Aorta (tissue), 5 donors: ENCODE results near the gene CYFIP1. TPM values are rescaled to one million over a fixed set of nuclear protein-coding genes. Genes with fewer than 3 reads are reported as not detected.

ENCODE experiments used
- ATAC-seq: fragments of 200-7000 bp; cut with Tn5 transposase; one replicate; pipeline ENCODE4 v1.9.1; 2022; ENCODE audit warnings: moderate library complexity; ENCODE audit not compliant: low FRiP score
- DNase-seq, 2 donors: peaks; one replicate each; pipeline ENCODE4 v3.0.0-alpha.2; 2020
- H3K27ac ChIP-seq, 2 donors: one replicate each; pipeline ENCODE4 v1.5.1; 2013; ENCODE audit warnings: low read length in 2 of 2, mild to moderate bottlenecking in 2 of 2, moderate library complexity in 2 of 2, control low read depth in 1 of 2, inconsistent platforms in 1 of 2, low read depth in 1 of 2
- H3K27me3 ChIP-seq, 2 donors: one replicate each; pipeline ENCODE4 v1.6.1; 2013; ENCODE audit warnings: control low read depth in 1 of 2, low read length in 1 of 2, mild to moderate bottlenecking in 1 of 2, moderate library complexity in 1 of 2; ENCODE audit not compliant: insufficient read depth in 2 of 2, control insufficient read depth in 1 of 2
- H3K36me3 ChIP-seq, 2 donors: one replicate each; pipeline ENCODE4 v1.6.1; 2013; ENCODE audit warnings: control low read depth in 1 of 2, low read length in 1 of 2, mild to moderate bottlenecking in 1 of 2; ENCODE audit not compliant: insufficient read depth in 2 of 2, control insufficient read depth in 1 of 2
- H3K4me1 ChIP-seq, 2 donors: one replicate each; pipeline ENCODE4 v1.6.1; 2013; ENCODE audit warnings: low read length in 2 of 2, control low read depth in 1 of 2, mild to moderate bottlenecking in 1 of 2, moderate library complexity in 1 of 2; ENCODE audit not compliant: insufficient read depth in 2 of 2, control insufficient read depth in 1 of 2
- H3K4me3 ChIP-seq, 2 donors: one replicate each; pipeline ENCODE4 v1.5.1; 2013; ENCODE audit warnings: low read length in 2 of 2, control low read depth in 1 of 2, mild to moderate bottlenecking in 1 of 2
- H3K9me3 ChIP-seq: one replicate; pipeline ENCODE4 v1.6.1; 2013; ENCODE audit warnings: mild to moderate bottlenecking, low read length; ENCODE audit not compliant: control insufficient read depth
- WGBS, 2 donors: extraction: QIAGEN DNeasy Blood & Tissue Kit; methylation state at CpG; one replicate each; pipeline ENCODE4 v1.1.7; 2013; 5-methylcytosine and 5-hydroxymethylcytosine counted together
- intact Hi-C, 2 donors: fragments of 100-400 bp; cut with DNase I; formaldehyde crosslinking; loops; one replicate each; pipeline versions ENCODE4 v1.14.2 to v1.15.0; 2022
- polyA plus RNA-seq, 2 donors: library from polyadenylated mRNA; stranded (reverse); fragments of 200-250 nt; gene quantifications; one replicate each; pipeline ENCODE4 v1.2.3, GENCODE V29; 2013
- total RNA-seq, 2 donors: library from RNA; stranded (reverse); fragmentation: NEBNext Ultra II Directional; extraction: Animal tissue kit (Norgen Biotek cat#: 25700); gene quantifications; one replicate each; pipeline ENCODE4 v1.2.1, GENCODE V29; 2021
- donor health status: healthy with polysubstance abuse.
- donor health status: Bipolar disorder and iron deficiency.
- donor health status: DM: no; HTN: no; CAD: no.
- donor health status: DM: no; HTN: no; CAD: no.
- donor health status: DM: yes; HTN: yes; CAD: no.

CYFIP1 gene
- total and polyA plus RNA-seq, 4 donors: 46.5 to 172 (median 104) TPM

GRCh38 chr15:22956257-22956977 lies 23.8 kb downstream of the CYFIP1 start:
- no peak overlapping the region for H3K4me3 ChIP-seq
- no peaks in the 10 kb centered on the region for H3K36me3 ChIP-seq
- peak; percentile 82 to 86 for DNase-seq
- peak overlapping the region; percentile 37 to 61 for H3K27ac ChIP-seq
- no peaks in the 10 kb centered on the region for H3K9me3 ChIP-seq
- intact Hi-C loops: loop anchor here in 1 of 2 donors (10.0 kb wide), 1 partner anchor 172 kb away; the partner anchor contains the start of gene NIPA1
- peak; percentile 68 for ATAC-seq
- no peaks in the 10 kb centered on the region for H3K27me3 ChIP-seq
- H3K4me1 ChIP-seq: peaks cover 0 to 3% of the 10 kb centered on the region in 2 donors
- 0 to 6% methylated on average over 15 to 16 of the region's 16 CpGs for WGBS, 2 donors

GRCh38 chr15:22955544-22956119 lies 24.5 kb downstream of the CYFIP1 start:
- intact Hi-C loops: loop anchor here in 1 of 2 donors (10.0 kb wide), 1 partner anchor 171 kb away; the partner anchor contains the start of gene NIPA1
- peak; percentile 54 to 69 for DNase-seq
- H3K27me3 ChIP-seq: no peaks in the 10 kb centered on the region
- 48 to 53% methylated on average over 6 of the region's 6 CpGs for WGBS, 2 donors
- H3K9me3 ChIP-seq: no peaks in the 10 kb centered on the region
- H3K27ac ChIP-seq: peak overlapping the region; percentile 8 to 87
- no peaks in the 10 kb centered on the region for H3K36me3 ChIP-seq
- ATAC-seq: no peak
- peaks cover 0 to 3% of the 10 kb centered on the region in 2 donors for H3K4me1 ChIP-seq
- no peak overlapping the region for H3K4me3 ChIP-seq

- H3K27me3 ChIP-seq: no peaks in the 10 kb centered on the region
- peak overlapping the region; percentile 46 to 87 for H3K27ac ChIP-seq
- no peaks in the 10 kb centered on the region for H3K36me3 ChIP-seq
- H3K4me3 ChIP-seq: no peak overlapping the region
- no peaks in the 10 kb centered on the region for H3K9me3 ChIP-seq
- 55 to 60% methylated on average over 14 of the region's 14 CpGs for WGBS, 2 donors
- peaks cover 0 to 3% of the 10 kb centered on the region in 2 donors for H3K4me1 ChIP-seq
- intact Hi-C loops: loop anchor here in 1 of 2 donors (10.0 kb wide), 1 partner anchor 170 kb away; the partner anchor contains the start of gene NIPA1
- DNase-seq: peak in 1 of 2 donors; percentile 43
- ATAC-seq: no peak
These were observed 25.2 kb downstream of the CYFIP1 start for GRCh38 chr15:22954798-22955543.

GRCh38 chr15:22954326-22954725 lies 25.8 kb downstream of the CYFIP1 start:
- no peaks in the 10 kb centered on the region for H3K36me3 ChIP-seq
- intact Hi-C loops: loop anchor here in 1 of 2 donors (10.0 kb wide), 1 partner anchor 170 kb away; the partner anchor contains the start of gene NIPA1
- no peak overlapping the region for H3K4me3 ChIP-seq
- no peaks in the 10 kb centered on the region for H3K27me3 ChIP-seq
- peaks cover 0 to 3% of the 10 kb centered on the region in 2 donors for H3K4me1 ChIP-seq
- H3K9me3 ChIP-seq: no peaks in the 10 kb centered on the region
- ATAC-seq (no peak), DNase-seq (peak in 1 of 2 donors; percentile 25)
- WGBS, 2 donors: 34 to 42% methylated on average over 12 of the region's 12 CpGs
- peak overlapping the region; percentile 6 to 43 for H3K27ac ChIP-seq

- no peaks in the 10 kb centered on the region for H3K9me3 ChIP-seq
- DNase-seq (peak in 1 of 2 donors; percentile 53), ATAC-seq (no peak)
- peaks cover 0 to 3% of the 10 kb centered on the region in 2 donors for H3K4me1 ChIP-seq
- no peaks in the 10 kb centered on the region for H3K27me3 ChIP-seq
- 40 to 43% methylated on average over 21 of the region's 21 CpGs for WGBS, 2 donors
- peak overlapping the region; percentile 2 to 46 for H3K27ac ChIP-seq
- no peaks in the 10 kb centered on the region for H3K36me3 ChIP-seq
- intact Hi-C loops: loop anchor here in 1 of 2 donors (10.0 kb wide), 1 partner anchor 168 kb away; the partner anchor contains the start of gene NIPA1
- H3K4me3 ChIP-seq: no peak overlapping the region
These were observed 27.2 kb downstream of the CYFIP1 start for GRCh38 chr15:22952796-22953579.

- intact Hi-C loops: loop anchor here in 1 of 2 donors (10.0 kb wide), 1 partner anchor 167 kb away; the partner anchor contains the start of gene NIPA1
These were observed 28.5 kb downstream of the CYFIP1 start for GRCh38 chr15:22951381-22952280.

GRCh38 chr15:22951031-22951380 lies 29.2 kb downstream of the CYFIP1 start:
- H3K27me3 ChIP-seq: no peaks in the 10 kb centered on the region
- DNase-seq (peak in 1 of 2 donors; percentile 38), ATAC-seq (no peak)
- no peaks in the 10 kb centered on the region for H3K36me3 ChIP-seq
- H3K4me3 ChIP-seq: no peak overlapping the region
- no peaks in the 10 kb centered on the region for H3K9me3 ChIP-seq
- intact Hi-C loops: loop anchor here in 1 of 2 donors (10.0 kb wide), 1 partner anchor 166 kb away; the partner anchor contains the start of gene NIPA1
- H3K4me1 ChIP-seq: peaks cover 0 to 3% of the 10 kb centered on the region in 2 donors
- peak overlapping the region; percentile 71 to 78 for H3K27ac ChIP-seq
- WGBS, 2 donors: 89 to 91% methylated on average over 16 of the region's 16 CpGs

More at GRCh38 chr15:22951381-22952280, 28.5 kb downstream of the CYFIP1 start:
- no peaks in the 10 kb centered on the region for H3K36me3 ChIP-seq
- 22 to 24% methylated on average over 37 to 39 of the region's 39 CpGs for WGBS, 2 donors
- no peak overlapping the region for H3K4me3 ChIP-seq
- ATAC-seq: no peak
- peaks cover 0 to 3% of the 10 kb centered on the region in 2 donors for H3K4me1 ChIP-seq
- H3K27ac ChIP-seq: peak overlapping the region; percentile 71 to 78
- no peaks in the 10 kb centered on the region for H3K9me3 ChIP-seq
- no peaks in the 10 kb centered on the region for H3K27me3 ChIP-seq
- DNase-seq: peak in 1 of 2 donors; percentile 67
